ENCODE results near the gene EIF4G2. TPM values are rescaled to one million over a fixed set of nuclear protein-coding genes. Genes with fewer than 3 reads are reported as not detected.

EIF4G2 gene
- total and polyA plus RNA-seq, 2 donors from 2014 or later: 238 to 716 TPM

- Histone ChIP-seq H3K27me3 (ENCODE audit: control insufficient read depth, insufficient read depth, low read length) (no peaks in the 10 kb centered on the region), H3K9ac (ENCODE audit: low read length in 3 of 3) (no peak overlapping the region), H3K4me1 (ENCODE audit: control insufficient read depth in 2 of 3, insufficient read depth in 2 of 3, low read depth in 1 of 3, low read length in 3 of 3) (no peaks in the 10 kb centered on the region), H3K36me3 (ENCODE audit: control insufficient read depth in 2 of 3, insufficient read depth in 3 of 3, low read length in 3 of 3) (peaks cover 5 to 52% (median 33%) of the 10 kb centered on the region in 3 donors), H3K27ac (ENCODE audit: low read depth in 2 of 2, low read length in 2 of 2) (no peak overlapping the region), H3K9me3 (ENCODE audit: control insufficient read depth in 2 of 3, insufficient read depth in 1 of 3, low read length in 3 of 3) (no peaks in the 10 kb centered on the region), H3K4me3 (ENCODE audit: low read length in 3 of 3) (no peak overlapping the region)
- DNase-seq: no peak
- no peak for TF ChIP-seq CTCF (IDR thresholded peaks at IDR 0.05; ENCODE audit: borderline replicate concordance, extremely low read depth, insufficient read depth)
- FAIRE-seq: no peak
- intact Hi-C loops (cut with DNase I): no loop called here
Observed at GRCh38 chr11:10762913-10763421, 45.8 kb downstream of the EIF4G2 start.

GRCh38 chr11:10762185-10762584 is 46.5 kb downstream of the EIF4G2 start:
- Histone ChIP-seq H3K27me3 (ENCODE audit: control insufficient read depth, insufficient read depth, low read length) (no peaks in the 10 kb centered on the region), H3K9ac (ENCODE audit: low read length in 3 of 3) (no peak overlapping the region), H3K4me3 (ENCODE audit: low read length in 3 of 3) (no peak overlapping the region), H3K4me1 (ENCODE audit: control insufficient read depth in 2 of 3, insufficient read depth in 2 of 3, low read depth in 1 of 3, low read length in 3 of 3) (no peaks in the 10 kb centered on the region), H3K36me3 (ENCODE audit: control insufficient read depth in 2 of 3, insufficient read depth in 3 of 3, low read length in 3 of 3) (peaks cover 8 to 53% (median 35%) of the 10 kb centered on the region in 3 donors), H3K9me3 (ENCODE audit: control insufficient read depth in 2 of 3, insufficient read depth in 1 of 3, low read length in 3 of 3) (no peaks in the 10 kb centered on the region), H3K27ac (ENCODE audit: low read depth in 2 of 2, low read length in 2 of 2) (no peak overlapping the region)
- intact Hi-C loops (cut with DNase I): no loop called here
- DNase-seq (no peak), FAIRE-seq (no peak)
- TF ChIP-seq CTCF (IDR thresholded peaks at IDR 0.05; ENCODE audit: borderline replicate concordance, extremely low read depth, insufficient read depth): no peak

DNA sequence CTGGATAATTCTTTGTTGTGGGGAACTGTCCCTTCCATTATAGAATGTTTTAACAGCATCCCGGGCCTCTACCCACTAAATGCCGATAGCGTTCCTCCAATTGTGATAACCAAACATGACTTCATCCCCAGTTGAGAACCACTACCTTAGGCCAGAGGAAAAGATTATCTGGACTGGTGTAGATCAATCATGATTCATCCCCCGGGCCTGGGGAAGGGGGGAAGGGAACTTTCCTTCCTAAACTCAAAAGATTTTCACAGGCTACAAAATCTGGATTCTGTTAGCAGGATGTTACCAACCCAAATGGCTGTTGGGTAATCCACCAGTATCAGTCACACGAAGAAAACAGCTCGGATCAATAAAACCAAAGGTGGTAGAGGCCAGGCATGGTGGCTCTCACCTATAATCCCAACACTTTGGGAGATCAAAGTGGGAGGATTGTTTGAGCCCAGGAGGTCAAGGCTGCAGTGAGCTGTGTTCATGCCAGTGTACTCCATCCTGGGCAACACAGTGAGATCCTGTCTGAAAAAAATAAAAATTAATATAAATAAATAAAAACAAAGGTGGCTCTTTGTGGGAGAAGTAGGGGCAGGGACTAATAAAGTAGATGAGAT is 47.5 kb downstream of the EIF4G2 start:
- Histone ChIP-seq H3K4me3 (ENCODE audit: low read length in 3 of 3) (no peak overlapping the region), H3K9ac (ENCODE audit: low read length in 3 of 3) (no peak overlapping the region), H3K9me3 (ENCODE audit: control insufficient read depth in 2 of 3, insufficient read depth in 1 of 3, low read length in 3 of 3) (no peaks in the 10 kb centered on the region), H3K27ac (ENCODE audit: low read depth in 2 of 2, low read length in 2 of 2) (no peak overlapping the region), H3K36me3 (ENCODE audit: control insufficient read depth in 2 of 3, insufficient read depth in 3 of 3, low read length in 3 of 3) (peaks cover 12 to 60% (median 35%) of the 10 kb centered on the region in 3 donors), H3K4me1 (ENCODE audit: control insufficient read depth in 2 of 3, insufficient read depth in 2 of 3, low read depth in 1 of 3, low read length in 3 of 3) (no peaks in the 10 kb centered on the region), H3K27me3 (ENCODE audit: control insufficient read depth, insufficient read depth, low read length) (no peaks in the 10 kb centered on the region)
- FAIRE-seq (no peak), DNase-seq (no peak)
- TF ChIP-seq CTCF (IDR thresholded peaks at IDR 0.05; ENCODE audit: borderline replicate concordance, extremely low read depth, insufficient read depth): no peak
- intact Hi-C loops (cut with DNase I): no loop called here

Data from kidney (tissue), 14 donors.